HCT116 (cell line): ENCODE results near the gene EHMT1. TPM values are rescaled to one million over a fixed set of nuclear protein-coding genes. Genes with fewer than 3 reads are reported as not detected.

Source experiments
- ATAC-seq: fragments of 200-7000 bp; cut with Tn5 transposase; 2 replicates; pipeline ENCODE4 v1.9.1; 2020; ENCODE audit warnings: mild to moderate bottlenecking, moderate library complexity
- BruUV-seq: library from RNA; stranded (reverse); fragments of 400-500 nt; replicated peaks from 2 replicates; lab custom pipeline; 2021; lab: Mats Ljungman, UMichigan
- CTCF ChIA-PET: fragments of 300-600 bp; sonication (Branson Sonifier 250); formaldehyde crosslinking; loops from one replicate; lab custom pipeline; 2021; ENCODE audit warnings: antibody characterized with exemption; lab: Charles Lee
- POLR2A ChIA-PET: fragments of 300-600, 350-600 bp; sonication (Branson Sonifier 250); formaldehyde crosslinking; loops from one replicate; lab custom pipeline; 2021; ENCODE audit warnings: antibody characterized with exemption; lab: Charles Lee
- RAD21 ChIA-PET, 2 experiments: fragments of 300-600 bp; sonication (Branson Sonifier 250); formaldehyde crosslinking; loops; one replicate each; lab custom pipeline; 2023; ENCODE audit warnings: low total read pairs in 2 of 2; ENCODE audit not compliant: uncharacterized antibody in 2 of 2, unreplicated experiment in 2 of 2, low non-redundant PET in 1 of 2; lab: Charles Lee
- DNase-seq: peaks from one replicate; pipeline ENCODE4 v3.0.0-alpha.2; 2010; ENCODE audit warnings: low read depth, low spot score
- H2AFZ ChIP-seq: fragments of 200-600 bp; shearing (Covaris generic), sonication (generic); 2 replicates; pipeline ENCODE4 v1.6.1; 2017; ENCODE audit warnings: low read depth, mixed run types, mixed read lengths, antibody characterized with exemption, low read length; ENCODE audit not compliant: poor library complexity, severe bottlenecking
- H3K27ac ChIP-seq: 2 replicates; pipeline ENCODE4 v1.5.1; 2012; ENCODE audit warnings: low read depth, low read length
- H3K27me3 ChIP-seq: fragments of 200-600 bp; sonication (generic); 2 replicates; pipeline ENCODE4 v1.6.1; 2016; ENCODE audit warnings: mixed run types, low read length, mixed read lengths; ENCODE audit not compliant: insufficient read depth
- H3K36me3 ChIP-seq, 2 experiments: fragments of 200-500 bp in 1 of 2; fragments of 200-600 bp in 1 of 2; sonication (Bioruptor generic) in 1 of 2; sonication (generic) in 1 of 2; 2 replicates each; pipeline versions ENCODE4 v1.5.1 to v1.6.1; 2014 to 2016; ENCODE audit warnings: low read length in 2 of 2, inconsistent platforms in 1 of 2, mixed read lengths in 1 of 2, mixed run types in 1 of 2; ENCODE audit not compliant: insufficient read depth in 2 of 2, control insufficient read depth in 1 of 2
- H3K4me1 ChIP-seq, 2 experiments: fragments of 200-600 bp in 1 of 2; sonication (generic) in 1 of 2; 2 replicates each; pipeline versions ENCODE4 v1.5.1 to v1.6.1; 2012 to 2017; ENCODE audit warnings: low read length in 2 of 2, inconsistent platforms in 1 of 2, mild to moderate bottlenecking in 1 of 2, mixed read lengths in 1 of 2, mixed run types in 1 of 2, moderate library complexity in 1 of 2; ENCODE audit not compliant: insufficient read depth in 2 of 2, control insufficient read depth in 1 of 2
- H3K4me2 ChIP-seq: fragments of 200-600 bp; sonication (generic); 2 replicates; pipeline ENCODE4 v1.6.1; 2017; ENCODE audit warnings: mixed run types, low read length, mixed read lengths
- H3K4me3 ChIP-seq, 2 experiments: fragments of 200-600 bp in 1 of 2; sonication (generic) in 1 of 2; replicated peaks in 1 of 2; 2 replicates each; pipeline ENCODE4 v1.5.1; 2011 to 2016; ENCODE audit warnings: low read length in 2 of 2, control low read depth in 1 of 2, low read depth in 1 of 2, mild to moderate bottlenecking in 1 of 2, mixed read lengths in 1 of 2, mixed run types in 1 of 2
- H3K79me2 ChIP-seq: fragments of 200-600 bp; sonication (generic); 2 replicates; pipeline ENCODE4 v1.6.1; 2017; ENCODE audit warnings: mild to moderate bottlenecking, mixed run types, low read length, moderate library complexity, mixed read lengths; ENCODE audit not compliant: insufficient read depth
- H3K9ac ChIP-seq: fragments of 200-600 bp; sonication (generic); 2 replicates; pipeline ENCODE4 v1.6.1; 2016; ENCODE audit warnings: low read length, mixed read lengths
- H3K9me2 ChIP-seq: fragments of 200-600 bp; sonication (generic), shearing (Covaris generic); 2 replicates; pipeline ENCODE4 v1.6.1; 2017; ENCODE audit warnings: mixed run types, mild to moderate bottlenecking, moderate library complexity; ENCODE audit not compliant: insufficient read depth
- H3K9me3 ChIP-seq, 2 experiments: fragments of 200-500 bp in 1 of 2; fragments of 200-600 bp in 1 of 2; sonication (Bioruptor generic) in 1 of 2; sonication (generic) in 1 of 2; 2 replicates each; pipeline ENCODE4 v1.6.1; 2014 to 2017; ENCODE audit warnings: low read length in 2 of 2, mixed read lengths in 2 of 2, inconsistent platforms in 1 of 2, low read depth in 1 of 2, mild to moderate bottlenecking in 1 of 2, mixed run types in 1 of 2, moderate library complexity in 1 of 2; ENCODE audit not compliant: control insufficient read depth in 1 of 2, insufficient read depth in 1 of 2
- H4K20me1 ChIP-seq: fragments of 200-600 bp; sonication (generic), shearing (Covaris generic); 2 replicates; pipeline ENCODE4 v1.6.1; 2017; ENCODE audit warnings: mixed run types, mild to moderate bottlenecking, moderate library complexity; ENCODE audit not compliant: insufficient read depth
- CEBPB ChIP-seq: IDR thresholded peaks from 2 replicates; pipeline ENCODE4 v1.6.1; 2012; ENCODE audit warnings: low read depth
- CTCF ChIP-seq, 3 experiments: fragments of 200-600 bp in 1 of 3; sonication (generic) in 1 of 3; IDR thresholded peaks in 2 of 3; conservative IDR thresholded peaks in 1 of 3; 2 replicates each; pipeline ENCODE4 v1.5.1; 2012 to 2017; ENCODE audit warnings: low read depth in 2 of 3, low read length in 2 of 3, antibody characterized with exemption in 1 of 3, borderline replicate concordance in 1 of 3, control low read depth in 1 of 3, mild to moderate bottlenecking in 1 of 3, mixed read lengths in 1 of 3, mixed run types in 1 of 3, moderate library complexity in 1 of 3; ENCODE audit not compliant: insufficient read depth in 1 of 3
- ELF1 ChIP-seq: IDR thresholded peaks from 2 replicates; pipeline ENCODE4 v1.6.1; 2012; ENCODE audit warnings: low read depth, borderline replicate concordance
- EZH2 ChIP-seq: fragments of 200-600 bp; sonication (generic); IDR thresholded peaks from 2 replicates; pipeline ENCODE4 v1.6.1; 2017; ENCODE audit warnings: antibody characterized with exemption, mixed run types
- EZH2phosphoT487 ChIP-seq: fragments of 200-600 bp; IDR thresholded peaks from 2 replicates; pipeline ENCODE4 v1.6.1; 2018; ENCODE audit warnings: antibody characterized with exemption, borderline replicate concordance
- FOSL1 ChIP-seq: IDR thresholded peaks from 2 replicates; pipeline ENCODE4 v1.6.1; 2012; ENCODE audit warnings: low read depth
- JUND ChIP-seq: IDR thresholded peaks from 2 replicates; pipeline ENCODE4 v1.6.1; 2012
- POLR2A ChIP-seq: IDR thresholded peaks from 2 replicates; pipeline ENCODE4 v1.7.0; 2011; ENCODE audit warnings: borderline replicate concordance; ENCODE audit not compliant: insufficient read depth, insufficient read length; ENCODE audit errors: extremely low read depth
- POLR2AphosphoS5 ChIP-seq: IDR thresholded peaks from 2 replicates; pipeline ENCODE4 v1.6.1; 2011; ENCODE audit warnings: mild to moderate bottlenecking, low read depth, low read length, moderate library complexity
- RAD21 ChIP-seq: IDR thresholded peaks from 2 replicates; pipeline ENCODE4 v1.6.1; 2012; ENCODE audit warnings: low read depth, mild to moderate bottlenecking
- SIN3A ChIP-seq: IDR thresholded peaks from 2 replicates; pipeline ENCODE4 v1.6.1; 2012; ENCODE audit warnings: low read depth
- SP1 ChIP-seq: IDR thresholded peaks from 2 replicates; pipeline ENCODE4 v1.6.1; 2012; ENCODE audit warnings: low read depth
- SRF ChIP-seq: IDR thresholded peaks from 2 replicates; pipeline ENCODE4 v1.6.1; 2012; ENCODE audit warnings: low read depth
- TCF7L2 ChIP-seq: IDR thresholded peaks from 2 replicates; pipeline ENCODE4 v1.7.0; 2011; ENCODE audit warnings: borderline replicate concordance, inconsistent platforms; ENCODE audit not compliant: insufficient read depth, insufficient read length; ENCODE audit errors: extremely low read depth
- ZBTB33 ChIP-seq: IDR thresholded peaks from 2 replicates; pipeline ENCODE4 v1.6.1; 2011; ENCODE audit warnings: mild to moderate bottlenecking, low read length, moderate library complexity; ENCODE audit not compliant: insufficient replicate concordance; ENCODE audit errors: extremely low read depth
- ZFX ChIP-seq: fragments of 450-650 bp; IDR thresholded peaks from 2 replicates; pipeline ENCODE4 v1.6.1; 2017
- intact Hi-C: fragments of 100-400 bp; cut with micrococcal nuclease; formaldehyde crosslinking; loops from 2 replicates; pipeline ENCODE4 v1.10.0; 2022
- total RNA-seq: library from RNA; stranded (reverse); gene quantifications from one replicate; pipeline ENCODE4 v1.2.1, GENCODE V29; 2021; ENCODE audit not compliant: unreplicated experiment
- TF ChIP-seq, protein P1 (sequence below): IDR thresholded peaks from 2 replicates; pipeline ENCODE4 v1.6.1; 2012
- TF ChIP-seq, protein P2 (sequence below): IDR thresholded peaks from 2 replicates; pipeline ENCODE4 v1.6.1; 2012; ENCODE audit warnings: low read depth

Gene EHMT1
- total RNA-seq, 1 experiment from 2014 or later = 86.1 TPM

GRCh38 chr9:137688725-137689124, 69.9 kb downstream of the EHMT1 start:
- Histone ChIP-seq H3K36me3 (no peaks in the 10 kb centered on the region), H3K4me1 (no peaks in the 10 kb centered on the region), H3K9me3 (no peaks in the 10 kb centered on the region), H4K20me1 (no peaks in the 10 kb centered on the region; the same call in 1 of the 2 replicates), H3K79me2 (peaks cover 96% of the 10 kb centered on the region), H3K27ac (no peak overlapping the region), H3K9me2 (no peaks in the 10 kb centered on the region), H3K4me3 (no peak overlapping the region), H3K4me2 (no peak overlapping the region), H2AFZ (no peak overlapping the region), H3K9ac (no peak overlapping the region), H3K27me3 (no peaks in the 10 kb centered on the region)
- intact Hi-C loops = no loop called here
- no TSS peak for BruUV-seq
- TF ChIP-seq POLR2A = no peak
- no peak for TF ChIP-seq ZFX
- TF ChIP-seq POLR2AphosphoS5 = no peak
- no peak for TF ChIP-seq SIN3A
- no peak for TF ChIP-seq TCF7L2
- no peak for TF ChIP-seq RAD21
- TF ChIP-seq, protein P1, sequence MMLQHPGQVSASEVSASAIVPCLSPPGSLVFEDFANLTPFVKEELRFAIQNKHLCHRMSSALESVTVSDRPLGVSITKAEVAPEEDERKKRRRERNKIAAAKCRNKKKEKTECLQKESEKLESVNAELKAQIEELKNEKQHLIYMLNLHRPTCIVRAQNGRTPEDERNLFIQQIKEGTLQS = no peak
- TF ChIP-seq, protein P2, sequence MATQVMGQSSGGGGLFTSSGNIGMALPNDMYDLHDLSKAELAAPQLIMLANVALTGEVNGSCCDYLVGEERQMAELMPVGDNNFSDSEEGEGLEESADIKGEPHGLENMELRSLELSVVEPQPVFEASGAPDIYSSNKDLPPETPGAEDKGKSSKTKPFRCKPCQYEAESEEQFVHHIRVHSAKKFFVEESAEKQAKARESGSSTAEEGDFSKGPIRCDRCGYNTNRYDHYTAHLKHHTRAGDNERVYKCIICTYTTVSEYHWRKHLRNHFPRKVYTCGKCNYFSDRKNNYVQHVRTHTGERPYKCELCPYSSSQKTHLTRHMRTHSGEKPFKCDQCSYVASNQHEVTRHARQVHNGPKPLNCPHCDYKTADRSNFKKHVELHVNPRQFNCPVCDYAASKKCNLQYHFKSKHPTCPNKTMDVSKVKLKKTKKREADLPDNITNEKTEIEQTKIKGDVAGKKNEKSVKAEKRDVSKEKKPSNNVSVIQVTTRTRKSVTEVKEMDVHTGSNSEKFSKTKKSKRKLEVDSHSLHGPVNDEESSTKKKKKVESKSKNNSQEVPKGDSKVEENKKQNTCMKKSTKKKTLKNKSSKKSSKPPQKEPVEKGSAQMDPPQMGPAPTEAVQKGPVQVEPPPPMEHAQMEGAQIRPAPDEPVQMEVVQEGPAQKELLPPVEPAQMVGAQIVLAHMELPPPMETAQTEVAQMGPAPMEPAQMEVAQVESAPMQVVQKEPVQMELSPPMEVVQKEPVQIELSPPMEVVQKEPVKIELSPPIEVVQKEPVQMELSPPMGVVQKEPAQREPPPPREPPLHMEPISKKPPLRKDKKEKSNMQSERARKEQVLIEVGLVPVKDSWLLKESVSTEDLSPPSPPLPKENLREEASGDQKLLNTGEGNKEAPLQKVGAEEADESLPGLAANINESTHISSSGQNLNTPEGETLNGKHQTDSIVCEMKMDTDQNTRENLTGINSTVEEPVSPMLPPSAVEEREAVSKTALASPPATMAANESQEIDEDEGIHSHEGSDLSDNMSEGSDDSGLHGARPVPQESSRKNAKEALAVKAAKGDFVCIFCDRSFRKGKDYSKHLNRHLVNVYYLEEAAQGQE = no peak
- TF ChIP-seq FOSL1 = no peak
- TF ChIP-seq ZBTB33 = no peak
- no peak for TF ChIP-seq SRF
- TF ChIP-seq ELF1 = no peak
- TF ChIP-seq SP1 = no peak
- no peak for TF ChIP-seq CEBPB
- no peak for TF ChIP-seq JUND
- no peak for TF ChIP-seq EZH2
- TF ChIP-seq EZH2phosphoT487 = no peak
- no peak for TF ChIP-seq CTCF (IDR thresholded peaks at IDR 0.05 in 2 of 3, conservative IDR thresholded peaks at IDR 0.05 in 1 of 3; ENCODE audit: borderline replicate concordance in 1 of 3, insufficient read depth in 1 of 3, low read depth in 2 of 3, low read length in 2 of 3)
- ChIA-PET POLR2A (no interaction called here), RAD21 (no interaction called here), CTCF (no interaction called here)
- DNase-seq (no peak), ATAC-seq (no peak)
